GM21576 (cell line): ENCODE data around the gene CAPS2.

Experiments used
- ATAC-seq: cut with Tn5 transposase; IDR thresholded peaks from one replicate; pipeline ENCODE4 v1.9.1; 2021; ENCODE audit warnings: mild to moderate bottlenecking, moderate library complexity; ENCODE audit not compliant: unreplicated experiment

CAPS2 gene

DNA sequence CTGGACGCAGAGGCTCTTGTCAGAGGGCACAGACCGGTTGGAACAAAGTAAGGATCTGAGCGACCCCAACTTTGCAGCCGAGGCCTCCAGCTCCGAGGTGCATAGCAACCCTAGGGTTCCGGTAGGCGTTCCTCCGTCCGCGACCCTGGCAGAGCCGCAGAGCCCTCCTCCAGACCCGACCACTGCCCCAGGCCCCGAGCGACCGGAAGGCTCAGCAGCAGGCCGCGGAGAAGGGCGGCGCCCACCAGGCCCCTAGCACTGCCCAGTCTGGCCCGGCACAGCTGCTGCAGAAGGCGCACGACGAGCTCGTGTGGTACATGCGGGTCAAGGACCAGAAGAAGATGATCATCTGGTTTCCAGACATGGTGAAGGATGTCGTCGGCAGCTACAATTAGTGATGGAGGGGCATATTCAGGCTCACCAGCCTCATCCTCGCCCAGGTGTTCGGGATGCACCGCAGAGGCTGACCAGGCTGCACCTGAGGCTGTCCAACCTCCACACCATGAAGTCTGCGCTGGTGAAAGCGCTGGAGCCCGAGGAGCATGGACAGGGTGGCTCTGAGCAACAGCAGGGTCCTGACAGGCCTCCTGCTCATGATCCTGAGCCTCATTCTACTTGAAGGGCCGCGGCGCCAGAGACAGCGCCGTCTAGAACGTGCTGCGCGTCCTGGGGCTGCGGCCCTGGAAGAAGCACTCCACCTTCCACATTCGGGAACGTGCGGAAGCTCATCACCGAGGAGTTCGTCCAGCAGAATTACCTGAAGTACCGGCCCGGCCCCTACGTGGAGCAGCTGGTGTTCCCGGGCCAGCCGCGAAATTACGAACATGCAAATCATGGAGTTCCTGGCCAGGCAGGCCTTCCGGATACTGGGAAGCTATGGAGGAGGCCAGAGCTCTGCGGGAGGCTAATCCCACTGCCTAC is 24.5 kb downstream of the CAPS2 start:
- no peak for ATAC-seq

- ATAC-seq: no peak
These were observed 27.3 kb downstream of the CAPS2 start for GRCh38 chr12:75302781-75303180.

- ATAC-seq: no peak
These were observed 27.9 kb downstream of the CAPS2 start for GRCh38 chr12:75302225-75302624.

- ATAC-seq: no peak
These were observed 35.3 kb downstream of the CAPS2 start for GRCh38 chr12:75294797-75295196.

- no peak for ATAC-seq
These were observed 35.8 kb downstream of the CAPS2 start for GRCh38 chr12:75294336-75294735.

GRCh38 chr12:75291014-75291413 is 39.1 kb downstream of the CAPS2 start:
- no peak for ATAC-seq

DNA sequence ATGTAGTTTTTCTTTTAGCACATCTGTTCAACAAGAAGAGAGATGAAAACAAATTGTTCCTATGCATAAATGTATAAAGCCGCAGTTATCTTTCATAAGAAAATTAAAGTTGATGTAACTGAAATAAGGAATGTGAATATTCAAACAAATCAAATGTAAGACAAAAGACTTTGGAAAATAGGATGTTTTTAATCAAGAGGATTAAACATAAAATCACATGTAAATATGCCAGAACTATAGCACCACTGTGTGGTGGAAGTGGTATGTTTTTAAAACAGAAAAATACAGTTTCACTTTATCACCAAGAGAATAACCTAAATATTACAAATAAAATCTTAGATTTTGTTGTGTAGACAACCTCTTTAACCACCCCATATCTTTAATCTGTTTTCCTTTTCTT is 40.4 kb downstream of the CAPS2 start:
- ATAC-seq: no peak

DNA sequence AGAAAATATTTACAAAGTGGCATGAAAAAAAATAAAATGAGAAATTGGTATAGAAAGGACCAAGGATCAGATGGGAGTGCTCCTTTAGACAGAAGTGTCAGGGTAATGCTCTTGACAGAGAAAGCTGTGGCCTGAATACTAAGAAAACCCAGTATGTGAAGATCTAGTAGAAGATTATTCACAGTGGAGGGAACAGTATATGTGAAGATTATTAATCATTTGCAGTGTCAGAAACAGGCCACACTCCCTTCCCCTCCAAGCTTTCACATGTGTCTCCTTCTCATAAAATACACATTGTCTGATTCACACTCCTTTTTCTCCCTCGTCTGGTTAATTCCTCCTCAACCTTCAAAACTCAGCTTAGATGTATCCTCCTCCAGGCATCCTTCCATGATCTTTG is 41.3 kb downstream of the CAPS2 start:
- ATAC-seq: no peak

GRCh38 chr12:75275702-75276101 is 54.4 kb downstream of the CAPS2 start:
- ATAC-seq: no peak

GRCh38 chr12:75271576-75271975 is 58.5 kb downstream of the CAPS2 start:
- no peak for ATAC-seq

GRCh38 chr12:75270157-75270556 is 60.0 kb downstream of the CAPS2 start:
- ATAC-seq: peak; percentile 48

DNA sequence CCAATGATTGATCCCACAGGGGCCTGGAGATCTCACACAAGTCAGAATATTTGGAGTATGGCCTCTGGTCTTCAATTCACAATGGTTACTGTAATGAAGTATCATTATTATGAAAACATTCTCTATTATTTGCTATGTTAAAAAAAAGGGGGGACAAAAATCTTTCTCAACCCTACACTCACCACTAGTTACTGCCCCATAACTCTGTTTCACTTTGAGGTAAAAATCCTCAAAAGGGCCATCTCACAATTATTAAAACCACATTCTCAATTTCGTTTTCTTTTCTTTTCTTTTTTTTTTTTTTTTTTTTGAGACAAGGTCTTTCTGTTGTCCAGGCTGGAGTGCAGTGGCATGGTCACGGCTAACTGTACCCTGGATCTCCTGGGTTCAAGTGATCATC is 60.9 kb downstream of the CAPS2 start:
- ATAC-seq: no peak

GRCh38 chr12:75260316-75260715 is 69.8 kb downstream of the CAPS2 start:
- no peak for ATAC-seq

- no peak for ATAC-seq
These were observed 71.0 kb downstream of the CAPS2 start for GRCh38 chr12:75259143-75259542.

GRCh38 chr12:75257510-75257909 is 72.6 kb downstream of the CAPS2 start:
- no peak for ATAC-seq

- ATAC-seq: no peak
These were observed 85.0 kb downstream of the CAPS2 start for GRCh38 chr12:75245108-75245507.

DNA sequence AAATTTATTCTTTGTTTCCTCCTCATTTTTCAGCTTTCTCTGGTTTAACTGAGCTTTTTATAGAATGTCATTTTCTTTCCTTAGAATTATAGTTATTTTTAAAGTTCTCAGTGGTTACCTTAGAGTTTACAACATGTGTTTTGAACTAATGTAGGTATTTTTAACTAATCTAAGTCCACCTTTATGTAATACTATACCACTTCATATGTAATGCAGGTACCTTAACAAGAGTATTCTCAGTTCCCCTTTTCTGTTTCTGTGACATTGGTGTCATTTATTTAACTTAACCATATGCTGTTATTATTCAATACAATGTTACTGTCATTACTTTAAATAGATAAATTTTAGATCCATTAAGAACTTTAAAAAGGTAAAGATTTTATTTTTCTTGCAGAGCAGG is 90.1 kb downstream of the CAPS2 start:
- peak; percentile 98 for ATAC-seq

- no peak for ATAC-seq
These were observed 93.9 kb downstream of the CAPS2 start for GRCh38 chr12:75236206-75236605.

- ATAC-seq: no peak
These were observed 103.0 kb downstream of the CAPS2 start for GRCh38 chr12:75227132-75227531.
